ENCODE data around the gene DOK4.

The DOK4 gene

DNA sequence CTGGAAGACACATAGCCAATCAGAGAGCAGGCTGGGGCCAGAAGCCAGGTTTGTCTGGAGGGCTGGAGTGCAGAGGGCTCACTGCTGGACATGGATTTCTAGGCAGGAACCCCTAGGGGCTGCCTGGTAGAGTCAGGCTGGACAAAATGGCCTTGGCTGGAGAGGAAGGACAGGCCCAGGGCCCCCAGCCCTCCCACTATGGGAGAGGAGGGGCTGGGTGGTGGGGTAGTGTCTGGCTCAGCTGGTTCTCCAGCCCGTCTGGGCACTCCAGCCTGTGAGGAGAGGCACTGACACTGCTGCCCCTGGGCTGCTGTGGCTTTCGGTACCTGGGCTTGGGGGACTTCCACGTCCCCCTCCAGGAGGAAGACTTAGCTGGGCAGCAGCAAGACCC lies 21.7 kb upstream of the DOK4 start:
- DNase-seq (ENCODE audit: low read depth) = no peak
- TF ChIP-seq CTCF (IDR thresholded peaks at IDR 0.05; ENCODE audit: low read depth, low read length) (no peak), POLR2A (IDR thresholded peaks at IDR 0.05; ENCODE audit: extremely low read depth, insufficient read length) (no peak), MYC (IDR thresholded peaks at IDR 0.05; ENCODE audit: low read depth, low read length) (no peak)
- TF ChIP-seq, protein P1, sequence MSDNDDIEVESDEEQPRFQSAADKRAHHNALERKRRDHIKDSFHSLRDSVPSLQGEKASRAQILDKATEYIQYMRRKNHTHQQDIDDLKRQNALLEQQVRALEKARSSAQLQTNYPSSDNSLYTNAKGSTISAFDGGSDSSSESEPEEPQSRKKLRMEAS (IDR thresholded peaks at IDR 0.05; ENCODE audit: low read depth, low read length) = no peak
- no peak overlapping the region for H3K4me3 ChIP-seq (ENCODE audit: low read depth, low read length)

DNA sequence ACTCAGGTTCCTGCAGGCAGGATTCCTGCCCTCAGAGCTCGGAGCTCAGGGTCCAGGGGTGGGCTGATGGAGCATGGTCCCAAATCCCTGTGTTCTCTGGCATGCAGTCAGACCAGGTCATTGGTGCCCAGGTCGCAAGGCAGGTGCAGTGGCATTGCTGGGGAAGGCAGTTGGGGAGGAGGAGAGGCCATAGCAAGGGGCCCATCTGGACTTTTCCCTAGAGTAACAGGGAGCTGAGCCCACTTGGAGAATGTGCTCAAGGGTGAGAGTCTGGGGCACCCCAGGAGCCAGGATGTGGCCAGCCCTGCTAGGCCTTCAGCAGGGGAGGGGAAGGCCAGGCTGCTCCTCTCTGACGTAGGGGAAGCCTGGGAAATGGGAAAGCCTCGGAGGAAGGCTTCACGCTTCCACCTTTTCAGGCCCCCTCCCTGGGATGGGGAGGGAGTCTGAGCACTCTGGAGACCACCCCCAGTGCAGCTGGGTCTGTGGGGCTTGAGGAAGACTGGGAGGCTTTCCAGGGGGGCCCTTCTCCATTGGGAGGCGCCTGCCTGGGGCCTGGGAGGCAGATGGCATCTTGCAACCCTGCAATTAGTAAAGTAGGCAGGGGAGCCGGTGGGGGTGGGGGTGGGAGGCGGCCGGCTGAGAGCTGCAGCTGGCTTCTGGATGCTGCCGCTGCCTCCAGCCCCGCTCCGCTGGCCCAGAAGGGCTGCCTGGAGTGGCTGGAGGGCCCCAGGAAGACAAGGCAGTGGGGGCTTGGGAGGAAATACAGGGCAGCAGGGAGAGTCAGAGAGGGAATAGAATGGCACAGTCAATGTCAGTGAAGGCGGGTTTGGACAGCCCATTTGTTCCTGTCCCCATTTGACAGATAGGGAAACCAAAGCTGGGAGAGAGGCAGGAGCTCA lies 21.1 kb upstream of the DOK4 start:
- H3K4me3 ChIP-seq (ENCODE audit: low read depth, low read length) = no peak overlapping the region
- TF ChIP-seq, protein P1 (IDR thresholded peaks at IDR 0.05; ENCODE audit: low read depth, low read length) = no peak
- TF ChIP-seq CTCF (IDR thresholded peaks at IDR 0.05; ENCODE audit: low read depth, low read length) (no peak), POLR2A (IDR thresholded peaks at IDR 0.05; ENCODE audit: extremely low read depth, insufficient read length) (no peak), MYC (IDR thresholded peaks at IDR 0.05; ENCODE audit: low read depth, low read length) (no peak)
- no peak for DNase-seq (ENCODE audit: low read depth)

GRCh38 chr16:57505169-57505568 lies 18.9 kb upstream of the DOK4 start:
- DNase-seq (ENCODE audit: low read depth) = no peak
- no peak overlapping the region for H3K4me3 ChIP-seq (ENCODE audit: low read depth, low read length)
- TF ChIP-seq POLR2A (IDR thresholded peaks at IDR 0.05; ENCODE audit: extremely low read depth, insufficient read length) = no peak
- TF ChIP-seq, protein P1 (IDR thresholded peaks at IDR 0.05; ENCODE audit: low read depth, low read length) = no peak
- TF ChIP-seq MYC (IDR thresholded peaks at IDR 0.05; ENCODE audit: low read depth, low read length) = no peak
- no peak for TF ChIP-seq CTCF (IDR thresholded peaks at IDR 0.05; ENCODE audit: low read depth, low read length)

GRCh38 chr16:57504491-57504890 lies 18.2 kb upstream of the DOK4 start:
- TF ChIP-seq MYC (IDR thresholded peaks at IDR 0.05; ENCODE audit: low read depth, low read length) (no peak), POLR2A (IDR thresholded peaks at IDR 0.05; ENCODE audit: extremely low read depth, insufficient read length) (no peak), CTCF (IDR thresholded peaks at IDR 0.05; ENCODE audit: low read depth, low read length) (no peak)
- TF ChIP-seq, protein P1 (IDR thresholded peaks at IDR 0.05; ENCODE audit: low read depth, low read length) = no peak

GRCh38 chr16:57504001-57504400 lies 17.7 kb upstream of the DOK4 start:
- TF ChIP-seq MYC (IDR thresholded peaks at IDR 0.05; ENCODE audit: low read depth, low read length) (no peak), CTCF (IDR thresholded peaks at IDR 0.05; ENCODE audit: low read depth, low read length) (no peak), POLR2A (IDR thresholded peaks at IDR 0.05; ENCODE audit: extremely low read depth, insufficient read length) (no peak)
- no peak overlapping the region for H3K4me3 ChIP-seq (ENCODE audit: low read depth, low read length)
- no peak for DNase-seq (ENCODE audit: low read depth)

More at GRCh38 chr16:57504491-57504890, 18.2 kb upstream of the DOK4 start:
- H3K4me3 ChIP-seq (ENCODE audit: low read depth, low read length) = no peak overlapping the region
- DNase-seq (ENCODE audit: low read depth) = no peak

Measured in NB4 (cell line).